ENCODE results near the gene DCUN1D2.

The DCUN1D2 gene

GRCh38 chr13:113519556-113519955 lies 29.0 kb upstream of the DCUN1D2 start:
- no peak for DNase-seq (ENCODE audit: low read depth in 3 of 3)

- DNase-seq (ENCODE audit: low read depth in 3 of 3): no peak
Observed at GRCh38 chr13:113518076-113518803, 27.7 kb upstream of the DCUN1D2 start.

GRCh38 chr13:113514847-113515246 lies 24.3 kb upstream of the DCUN1D2 start:
- DNase-seq (ENCODE audit: low read depth in 3 of 3): no peak

GRCh38 chr13:113513761-113514160 lies 23.2 kb upstream of the DCUN1D2 start:
- DNase-seq (ENCODE audit: low read depth in 3 of 3): no peak

- no peak for DNase-seq (ENCODE audit: low read depth in 3 of 3)
Observed at GRCh38 chr13:113511361-113511760, 20.9 kb upstream of the DCUN1D2 start.

- no peak for DNase-seq (ENCODE audit: low read depth in 3 of 3)
Observed at GRCh38 chr13:113510871-113511270, 20.4 kb upstream of the DCUN1D2 start.

GRCh38 chr13:113509989-113510388 lies 19.5 kb upstream of the DCUN1D2 start:
- no peak for DNase-seq (ENCODE audit: low read depth in 3 of 3)

GRCh38 chr13:113508521-113509254 lies 18.2 kb upstream of the DCUN1D2 start:
- DNase-seq (ENCODE audit: low read depth in 3 of 3): no peak

- DNase-seq (ENCODE audit: low read depth in 3 of 3): no peak
Observed at GRCh38 chr13:113507505-113508345, 17.2 kb upstream of the DCUN1D2 start.

GRCh38 chr13:113506871-113507388 lies 16.4 kb upstream of the DCUN1D2 start:
- no peak for DNase-seq (ENCODE audit: low read depth in 3 of 3)

- no peak for DNase-seq (ENCODE audit: low read depth in 3 of 3)
Observed at GRCh38 chr13:113506025-113506685, 15.6 kb upstream of the DCUN1D2 start.

GRCh38 chr13:113502686-113503085 lies 12.2 kb upstream of the DCUN1D2 start:
- DNase-seq (ENCODE audit: low read depth in 3 of 3): no peak

- no peak for DNase-seq (ENCODE audit: low read depth in 3 of 3)
Observed at GRCh38 chr13:113500530-113501265, 10.2 kb upstream of the DCUN1D2 start.

GRCh38 chr13:113499936-113500335 lies 9.4 kb upstream of the DCUN1D2 start:
- DNase-seq (ENCODE audit: low read depth in 3 of 3): no peak

- no peak for DNase-seq (ENCODE audit: low read depth in 3 of 3)
Observed at GRCh38 chr13:113498905-113499304, 8.4 kb upstream of the DCUN1D2 start.

GRCh38 chr13:113497217-113497616 lies 6.7 kb upstream of the DCUN1D2 start:
- DNase-seq (ENCODE audit: low read depth in 3 of 3): no peak

GRCh38 chr13:113495494-113496210 lies 5.1 kb upstream of the DCUN1D2 start:
- no peak for DNase-seq (ENCODE audit: low read depth in 3 of 3)

GRCh38 chr13:113493315-113493951 lies 2.9 kb upstream of the DCUN1D2 start:
- no peak for DNase-seq (ENCODE audit: low read depth in 3 of 3)

GRCh38 chr13:113491982-113492381 lies 1.5 kb upstream of the DCUN1D2 start:
- no peak for DNase-seq (ENCODE audit: low read depth in 3 of 3)

GRCh38 chr13:113491418-113491883 lies 940 bp upstream of the DCUN1D2 start:
- no peak for DNase-seq (ENCODE audit: low read depth in 3 of 3)
